CD4-positive, alpha-beta T cell treated with Interleukin-4 for 4 hours (primary cell): Measurements from ENCODE around the gene OCIAD2.
A peak's percentile ranks its signal among the peaks of the same experiment; 100 is the strongest.
"Not testable (repeated sequence)": the region's sequence is repeated elsewhere in the genome, so short reads cannot be mapped to it uniquely, and the experiment has no call there.

ENCODE experiments used
- DNase-seq: peaks from one replicate; pipeline ENCODE4 v3.0.0-alpha.2; 2020

The OCIAD2 gene

GRCh38 chr4:48906206-48907173 lies at the start of gene OCIAD2:
Gene OCIAD2, minus strand, starts transcription at chr4:48906774. Its CDS starts 2,225 bp downstream, at chr4:48904549.
- DNase-seq: peak; percentile 90

- no peak for DNase-seq
Observed at GRCh38 chr4:48954314-48954713, 47.7 kb upstream of the OCIAD2 start.

- DNase-seq: no peak
Observed at GRCh38 chr4:48949518-48950219, 43.1 kb upstream of the OCIAD2 start.

- no peak for DNase-seq
Observed at GRCh38 chr4:48949086-48949485, 42.5 kb upstream of the OCIAD2 start.

- DNase-seq: no peak
Observed at GRCh38 chr4:48947731-48948130, 41.2 kb upstream of the OCIAD2 start.

GRCh38 chr4:48945981-48946380 lies 39.4 kb upstream of the OCIAD2 start:
- DNase-seq: no peak

- DNase-seq: peak; percentile 21
Observed at GRCh38 chr4:48944756-48945241, 38.2 kb upstream of the OCIAD2 start.

GRCh38 chr4:48944252-48944651 lies 37.7 kb upstream of the OCIAD2 start:
- no peak for DNase-seq

GRCh38 chr4:48943387-48943786 lies 36.8 kb upstream of the OCIAD2 start:
- no peak for DNase-seq

GRCh38 chr4:48939785-48940184 lies 33.2 kb upstream of the OCIAD2 start:
- no peak for DNase-seq

- DNase-seq: no peak
Observed at GRCh38 chr4:48938831-48939230, 32.3 kb upstream of the OCIAD2 start.

GRCh38 chr4:48937033-48937432 lies 30.5 kb upstream of the OCIAD2 start:
- DNase-seq: no peak

GRCh38 chr4:48931459-48931858 lies 24.9 kb upstream of the OCIAD2 start:
- DNase-seq: no peak

GRCh38 chr4:48930654-48931053 lies 24.1 kb upstream of the OCIAD2 start:
- DNase-seq: no peak

- no peak for DNase-seq
Observed at GRCh38 chr4:48924416-48924815, 17.8 kb upstream of the OCIAD2 start.

- DNase-seq: not testable (repeated sequence)
Observed at GRCh38 chr4:48923065-48923464, 16.5 kb upstream of the OCIAD2 start.

- no peak for DNase-seq
Observed at GRCh38 chr4:48914311-48914710, 7.7 kb upstream of the OCIAD2 start.

- DNase-seq: no peak
Observed at GRCh38 chr4:48913346-48913745, 6.8 kb upstream of the OCIAD2 start.

GRCh38 chr4:48912349-48912748 lies 5.8 kb upstream of the OCIAD2 start:
- DNase-seq: no peak

GRCh38 chr4:48910511-48910910 lies 3.9 kb upstream of the OCIAD2 start:
- no peak for DNase-seq

- peak; percentile 45 for DNase-seq
Observed at GRCh38 chr4:48909697-48910096, 3.1 kb upstream of the OCIAD2 start.

- no peak for DNase-seq
Observed at GRCh38 chr4:48908687-48909086, 2.1 kb upstream of the OCIAD2 start.

- no peak for DNase-seq
Observed at GRCh38 chr4:48907706-48908477, 1.3 kb upstream of the OCIAD2 start.
